ENCODE results near the gene EGFR. TPM values are rescaled to one million over a fixed set of nuclear protein-coding genes. Genes with fewer than 3 reads are reported as not detected.

The EGFR gene
- total and polyA plus RNA-seq, 9 donors = 13.0 to 54.6 (median 41.7) TPM

DNA sequence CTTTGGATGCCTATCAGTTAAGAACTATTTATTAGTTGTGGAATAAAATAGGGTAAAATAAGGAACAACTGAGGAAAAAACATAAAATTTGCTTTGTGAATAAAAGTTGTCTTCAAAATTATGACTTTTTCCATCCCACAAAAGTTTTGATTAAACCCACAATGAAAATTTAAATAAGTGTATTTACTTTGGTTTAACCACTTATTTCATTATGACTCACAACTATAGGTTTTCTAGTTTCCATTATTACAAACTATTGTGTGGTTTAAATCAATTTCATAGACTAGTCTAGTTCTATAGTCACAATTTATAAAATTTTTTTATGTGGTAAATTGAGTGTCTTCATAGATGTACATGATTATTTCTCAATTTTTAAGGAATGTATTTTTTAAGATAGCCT lies 116.6 kb downstream of the EGFR start:
- H3K27ac ChIP-seq = no peak overlapping the region
- intact Hi-C loops (cut with DNase I) = no loop called here

DNA sequence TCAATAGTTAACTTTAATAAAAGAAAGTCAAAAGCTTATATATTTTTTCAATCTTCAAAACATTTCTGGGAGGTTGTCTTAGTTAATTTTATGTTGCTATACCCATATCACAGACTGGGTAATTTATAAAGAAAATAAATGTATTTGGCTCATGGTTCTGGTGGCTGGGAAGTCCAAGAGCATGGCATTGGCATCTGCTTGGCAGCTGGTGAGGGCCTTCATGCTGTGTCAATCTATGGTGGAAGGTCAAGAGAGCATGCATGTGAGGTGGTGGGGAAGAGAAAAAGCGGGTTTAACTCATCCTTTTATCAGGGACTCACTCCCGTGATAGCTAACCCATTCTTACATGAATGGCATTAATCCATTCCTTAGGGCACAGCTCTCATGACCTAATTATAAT lies 119.8 kb downstream of the EGFR start:
- WGBS, 3 donors = 69 to 99% (median 95%) methylated on average over 2 of the region's 2 CpGs
- TF ChIP-seq EP300 (IDR thresholded peaks at IDR 0.05) = no peak
- TF ChIP-seq, protein P1, sequence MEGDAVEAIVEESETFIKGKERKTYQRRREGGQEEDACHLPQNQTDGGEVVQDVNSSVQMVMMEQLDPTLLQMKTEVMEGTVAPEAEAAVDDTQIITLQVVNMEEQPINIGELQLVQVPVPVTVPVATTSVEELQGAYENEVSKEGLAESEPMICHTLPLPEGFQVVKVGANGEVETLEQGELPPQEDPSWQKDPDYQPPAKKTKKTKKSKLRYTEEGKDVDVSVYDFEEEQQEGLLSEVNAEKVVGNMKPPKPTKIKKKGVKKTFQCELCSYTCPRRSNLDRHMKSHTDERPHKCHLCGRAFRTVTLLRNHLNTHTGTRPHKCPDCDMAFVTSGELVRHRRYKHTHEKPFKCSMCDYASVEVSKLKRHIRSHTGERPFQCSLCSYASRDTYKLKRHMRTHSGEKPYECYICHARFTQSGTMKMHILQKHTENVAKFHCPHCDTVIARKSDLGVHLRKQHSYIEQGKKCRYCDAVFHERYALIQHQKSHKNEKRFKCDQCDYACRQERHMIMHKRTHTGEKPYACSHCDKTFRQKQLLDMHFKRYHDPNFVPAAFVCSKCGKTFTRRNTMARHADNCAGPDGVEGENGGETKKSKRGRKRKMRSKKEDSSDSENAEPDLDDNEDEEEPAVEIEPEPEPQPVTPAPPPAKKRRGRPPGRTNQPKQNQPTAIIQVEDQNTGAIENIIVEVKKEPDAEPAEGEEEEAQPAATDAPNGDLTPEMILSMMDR (IDR thresholded peaks at IDR 0.05) = no peak
- no peak for TF ChIP-seq POLR2A (IDR thresholded peaks at IDR 0.05)
- no peak for DNase-seq
- peaks cover 3% of the 10 kb centered on the region for H3K4me1 ChIP-seq (ENCODE audit: insufficient read depth)
- H3K9me3 ChIP-seq = no peaks in the 10 kb centered on the region
- intact Hi-C loops (cut with DNase I) = no loop called here
- H3K27ac ChIP-seq = no peak overlapping the region
- H3K36me3 ChIP-seq = no peaks in the 10 kb centered on the region
- no peaks in the 10 kb centered on the region for H3K27me3 ChIP-seq
- H3K4me3 ChIP-seq = no peak overlapping the region

More for the DNA sequence above, 116.6 kb downstream of the EGFR start:
- no peaks in the 10 kb centered on the region for H3K9me3 ChIP-seq
- DNase-seq = no peak
- no peaks in the 10 kb centered on the region for H3K27me3 ChIP-seq
- H3K36me3 ChIP-seq = no peaks in the 10 kb centered on the region
- H3K4me3 ChIP-seq = no peak overlapping the region
- no peak for TF ChIP-seq POLR2A (IDR thresholded peaks at IDR 0.05)
- TF ChIP-seq, protein P1 (IDR thresholded peaks at IDR 0.05) = no peak
- no peak for TF ChIP-seq EP300 (IDR thresholded peaks at IDR 0.05)
- peaks cover 11% of the 10 kb centered on the region for H3K4me1 ChIP-seq (ENCODE audit: insufficient read depth)

DNA sequence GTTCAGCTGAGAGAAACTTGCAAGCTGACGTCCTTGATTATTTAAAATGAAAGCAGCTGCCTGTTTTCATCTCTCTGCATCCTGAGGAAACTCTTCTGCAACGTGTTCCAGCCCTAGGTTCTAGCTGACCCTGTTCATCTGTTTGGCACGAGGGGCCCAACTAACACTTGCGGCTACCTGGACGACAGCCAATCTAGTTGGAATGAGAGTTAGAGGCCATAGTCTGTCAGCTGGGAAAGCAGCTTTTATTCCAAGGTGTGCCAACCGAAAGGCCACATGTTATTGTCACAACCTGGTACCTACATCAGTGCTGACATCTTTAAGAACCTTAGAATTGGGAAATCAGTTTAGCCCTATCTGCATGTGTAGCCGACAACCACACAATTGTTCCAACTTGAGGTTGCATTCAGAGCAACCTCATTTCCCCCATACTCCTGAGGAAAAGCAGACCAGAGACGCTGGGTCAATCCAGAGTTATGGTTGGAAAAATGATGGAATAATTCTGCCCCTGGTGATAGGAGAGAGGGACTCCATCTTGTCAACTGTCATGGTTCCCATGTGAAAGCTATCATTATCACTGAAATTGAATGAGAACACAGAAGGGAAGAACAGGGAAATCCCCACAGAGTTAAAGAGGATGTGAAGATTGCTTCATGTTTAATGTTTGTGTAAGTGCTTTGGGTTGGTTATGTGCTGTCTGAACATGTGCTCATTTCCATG lies 121.6 kb downstream of the EGFR start:
- Histone ChIP-seq H3K27me3 (no peaks in the 10 kb centered on the region), H3K9me3 (no peaks in the 10 kb centered on the region), H3K4me3 (no peak overlapping the region), H3K27ac (no peak overlapping the region), H3K4me1 (ENCODE audit: insufficient read depth) (peaks cover 3% of the 10 kb centered on the region), H3K36me3 (no peaks in the 10 kb centered on the region)
- no peak for DNase-seq
- WGBS, 3 donors = 34 to 38% (median 35%) methylated on average over 8 of the region's 8 CpGs
- intact Hi-C loops (cut with DNase I) = no loop called here
- no peak for TF ChIP-seq POLR2A (IDR thresholded peaks at IDR 0.05)
- TF ChIP-seq, protein P1 (IDR thresholded peaks at IDR 0.05) = no peak
- TF ChIP-seq EP300 (IDR thresholded peaks at IDR 0.05) = no peak

DNA sequence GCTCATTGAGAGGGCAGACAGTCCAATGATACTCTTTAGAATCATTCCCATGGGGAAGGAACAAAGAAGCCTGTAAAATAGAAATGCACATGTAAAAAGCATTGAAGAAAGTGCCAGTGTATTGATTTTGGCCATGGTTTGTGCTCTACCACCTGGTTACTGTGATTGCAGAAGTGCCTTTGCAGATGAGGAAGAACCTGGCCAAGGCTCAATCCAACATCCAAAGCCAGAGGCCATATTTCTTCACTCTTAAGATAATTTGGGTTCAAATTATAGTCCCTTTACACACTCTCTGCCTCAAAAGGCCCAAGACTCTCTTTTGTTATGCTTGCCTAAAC lies 122.1 kb downstream of the EGFR start:
- no peaks in the 10 kb centered on the region for H3K27me3 ChIP-seq
- no peak overlapping the region for H3K4me3 ChIP-seq
- peaks cover 3% of the 10 kb centered on the region for H3K4me1 ChIP-seq (ENCODE audit: insufficient read depth)
- TF ChIP-seq POLR2A (IDR thresholded peaks at IDR 0.05) = no peak
- TF ChIP-seq, protein P1 (IDR thresholded peaks at IDR 0.05) = no peak
- TF ChIP-seq EP300 (IDR thresholded peaks at IDR 0.05) = no peak
- no peaks in the 10 kb centered on the region for H3K9me3 ChIP-seq
- DNase-seq = no peak
- no peaks in the 10 kb centered on the region for H3K36me3 ChIP-seq
- intact Hi-C loops (cut with DNase I) = no loop called here
- no peak overlapping the region for H3K27ac ChIP-seq
